Measurements from ENCODE around the gene GFOD1. TPM values are rescaled to one million over a fixed set of nuclear protein-coding genes. Genes with fewer than 3 reads are reported as not detected.
A peak's percentile ranks its signal among the peaks of the same experiment; 100 is the strongest.

GFOD1 gene
- total RNA-seq, 1 donor from 2014 or later = 8.4 TPM

GRCh38 chr6:13466304-13467215 lies 20.8 kb downstream of the GFOD1 start:
- no peak for ATAC-seq (ENCODE audit: low read depth)
- H3K9me3 Mint-ChIP-seq = no peaks in the 10 kb centered on the region
- peaks cover 71% of the 10 kb centered on the region for H3K4me1 Mint-ChIP-seq
- H3K36me3 Mint-ChIP-seq (ENCODE audit: low read depth) = peaks cover 10% of the 10 kb centered on the region
- intact Hi-C loops (cut with micrococcal nuclease) = no loop called here
- POLR2A ChIA-PET = interaction anchor here (0.7 to 1.4 kb wide), 2 partner anchors 12 to 112 kb away, joined by 3 to 4 read pairs; no protein-coding TSS in a partner anchor
- no peak overlapping the region for H3K4me3 Mint-ChIP-seq
- no peak for TF ChIP-seq CTCF (IDR thresholded peaks at IDR 0.05)
- H3K27me3 Mint-ChIP-seq = no peaks in the 10 kb centered on the region
- no peak for DNase-seq
- CTCF ChIA-PET = interaction anchor here (1.0 kb wide), 1 partner anchor 12 kb away, joined by 3 read pairs; no protein-coding TSS in a partner anchor
- H3K27ac Mint-ChIP-seq = peak overlapping the region; percentile 14

GRCh38 chr6:13465734-13466133 lies 21.7 kb downstream of the GFOD1 start:
- no peak for ATAC-seq (ENCODE audit: low read depth)
- H3K27ac Mint-ChIP-seq = peak overlapping the region; percentile 14
- H3K36me3 Mint-ChIP-seq (ENCODE audit: low read depth) = peaks cover 12% of the 10 kb centered on the region
- no peak for DNase-seq
- CTCF ChIA-PET = no interaction called here
- no peak for TF ChIP-seq CTCF (IDR thresholded peaks at IDR 0.05)
- intact Hi-C loops (cut with micrococcal nuclease) = no loop called here
- no peak overlapping the region for H3K4me3 Mint-ChIP-seq
- peaks cover 71% of the 10 kb centered on the region for H3K4me1 Mint-ChIP-seq
- no peaks in the 10 kb centered on the region for H3K9me3 Mint-ChIP-seq
- POLR2A ChIA-PET = no interaction called here
- H3K27me3 Mint-ChIP-seq = no peaks in the 10 kb centered on the region

DNA sequence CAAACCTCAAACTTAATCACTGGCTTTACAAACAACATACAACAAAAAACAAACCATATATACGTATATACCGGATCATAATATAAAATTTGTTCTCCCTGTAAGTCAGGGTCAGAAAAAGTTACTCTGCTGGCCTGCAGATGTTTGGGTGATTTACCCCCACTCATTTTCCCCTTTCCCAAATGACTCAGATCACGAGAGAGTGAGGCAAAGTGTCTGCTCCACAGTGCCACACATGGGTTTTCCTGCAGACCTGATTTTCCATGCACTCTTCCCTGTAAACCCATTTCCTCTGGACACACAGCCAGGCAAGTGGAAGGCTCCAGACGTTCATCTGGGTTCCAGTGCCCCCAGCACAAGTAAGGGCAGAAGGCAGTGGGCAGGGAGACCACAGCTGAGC lies 23.5 kb downstream of the GFOD1 start:
- DNase-seq (no peak), ATAC-seq (ENCODE audit: low read depth) (no peak)
- CTCF ChIA-PET = no interaction called here
- POLR2A ChIA-PET = no interaction called here
- Mint-ChIP-seq H3K4me1 (peaks cover 67% of the 10 kb centered on the region), H3K27me3 (no peaks in the 10 kb centered on the region), H3K36me3 (ENCODE audit: low read depth) (peaks cover 8% of the 10 kb centered on the region), H3K27ac (no peak overlapping the region), H3K9me3 (no peaks in the 10 kb centered on the region), H3K4me3 (no peak overlapping the region)
- intact Hi-C loops (cut with micrococcal nuclease) = no loop called here
- no peak for TF ChIP-seq CTCF (IDR thresholded peaks at IDR 0.05)

DNA sequence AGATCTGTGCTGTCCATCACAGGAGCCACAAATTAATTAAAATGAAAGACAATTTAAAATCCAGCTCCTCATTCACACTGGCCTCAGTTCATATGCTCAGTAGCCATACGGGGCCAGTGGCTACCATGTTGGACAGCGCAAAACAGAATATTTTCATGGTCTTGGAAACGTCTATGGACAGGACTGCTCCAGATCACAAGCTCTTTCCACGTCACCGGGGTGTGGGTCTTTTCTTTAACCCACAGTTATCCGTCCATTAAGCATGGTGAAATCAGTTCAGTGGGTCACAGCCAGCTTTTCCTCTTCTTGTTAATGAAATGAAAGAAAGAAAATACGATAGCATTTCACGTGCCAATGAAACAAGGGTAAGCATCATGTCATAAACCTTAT lies 24.1 kb downstream of the GFOD1 start:
- Mint-ChIP-seq H3K4me1 (peaks cover 73% of the 10 kb centered on the region), H3K27ac (no peak overlapping the region), H3K9me3 (no peaks in the 10 kb centered on the region), H3K36me3 (ENCODE audit: low read depth) (peaks cover 6% of the 10 kb centered on the region), H3K27me3 (no peaks in the 10 kb centered on the region), H3K4me3 (no peak overlapping the region)
- DNase-seq (no peak), ATAC-seq (ENCODE audit: low read depth) (no peak)
- CTCF ChIA-PET = no interaction called here
- TF ChIP-seq CTCF (IDR thresholded peaks at IDR 0.05) = no peak
- POLR2A ChIA-PET = interaction anchor here (0.5 kb wide), 1 partner anchor 37 kb away, joined by 3 read pairs; no protein-coding TSS in a partner anchor
- intact Hi-C loops (cut with micrococcal nuclease) = no loop called here

- H3K4me3 Mint-ChIP-seq = no peak overlapping the region
- H3K27me3 Mint-ChIP-seq = no peaks in the 10 kb centered on the region
Measured at GRCh38 chr6:13462458-13463327, 24.7 kb downstream of the GFOD1 start.

More at GRCh38 chr6:13462458-13463327, 24.7 kb downstream of the GFOD1 start:
- intact Hi-C loops (cut with micrococcal nuclease) = no loop called here
- ATAC-seq (ENCODE audit: low read depth) (no peak), DNase-seq (no peak)
- POLR2A ChIA-PET = interaction anchor here (0.5 kb wide), 1 partner anchor 38 kb away, joined by 3 read pairs; no protein-coding TSS in a partner anchor
- H3K27ac Mint-ChIP-seq = peak overlapping the region; percentile 64
- CTCF ChIA-PET = no interaction called here
- TF ChIP-seq CTCF (IDR thresholded peaks at IDR 0.05) = no peak
- peaks cover 6% of the 10 kb centered on the region for H3K36me3 Mint-ChIP-seq (ENCODE audit: low read depth)
- peaks cover 78% of the 10 kb centered on the region for H3K4me1 Mint-ChIP-seq
- H3K9me3 Mint-ChIP-seq = no peaks in the 10 kb centered on the region
